ENCODE measurements around the gene LMLN.

GRCh38 chr3:198046120-198046857 is 86.3 kb downstream of the LMLN start:
- TF ChIP-seq, protein P1, sequence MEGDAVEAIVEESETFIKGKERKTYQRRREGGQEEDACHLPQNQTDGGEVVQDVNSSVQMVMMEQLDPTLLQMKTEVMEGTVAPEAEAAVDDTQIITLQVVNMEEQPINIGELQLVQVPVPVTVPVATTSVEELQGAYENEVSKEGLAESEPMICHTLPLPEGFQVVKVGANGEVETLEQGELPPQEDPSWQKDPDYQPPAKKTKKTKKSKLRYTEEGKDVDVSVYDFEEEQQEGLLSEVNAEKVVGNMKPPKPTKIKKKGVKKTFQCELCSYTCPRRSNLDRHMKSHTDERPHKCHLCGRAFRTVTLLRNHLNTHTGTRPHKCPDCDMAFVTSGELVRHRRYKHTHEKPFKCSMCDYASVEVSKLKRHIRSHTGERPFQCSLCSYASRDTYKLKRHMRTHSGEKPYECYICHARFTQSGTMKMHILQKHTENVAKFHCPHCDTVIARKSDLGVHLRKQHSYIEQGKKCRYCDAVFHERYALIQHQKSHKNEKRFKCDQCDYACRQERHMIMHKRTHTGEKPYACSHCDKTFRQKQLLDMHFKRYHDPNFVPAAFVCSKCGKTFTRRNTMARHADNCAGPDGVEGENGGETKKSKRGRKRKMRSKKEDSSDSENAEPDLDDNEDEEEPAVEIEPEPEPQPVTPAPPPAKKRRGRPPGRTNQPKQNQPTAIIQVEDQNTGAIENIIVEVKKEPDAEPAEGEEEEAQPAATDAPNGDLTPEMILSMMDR (IDR thresholded peaks at IDR 0.05; ENCODE audit: insufficient read depth, low read length, poor library complexity, severe bottlenecking): no peak
- TF ChIP-seq EZH2phosphoT487 (conservative IDR thresholded peaks at IDR 0.05; ENCODE audit: low read length): no peak

Data from SU-DHL-6 (cell line).